Keratinocyte (primary cell): ENCODE data around the gene TNS1. TPM values are rescaled to one million over a fixed set of nuclear protein-coding genes. Genes with fewer than 3 reads are reported as not detected.
A peak's percentile ranks its signal among the peaks of the same experiment; 100 is the strongest.

Experiments used
- DNase-seq: peaks from one replicate; pipeline ENCODE4 v3.0.0-alpha.2; 2011; ENCODE audit warnings: low read depth, missing footprints, low spot score
- FAIRE-seq: peaks from 2 replicates; lab custom pipeline; 2011; peaks lifted over from hg19 to GRCh38; lab: Jason Lieb, UNC
- H2AFZ ChIP-seq: 2 replicates; pipeline ENCODE4 v1.6.0; 2012; ENCODE audit warnings: low read length, control low read depth, inconsistent platforms; ENCODE audit not compliant: control insufficient read depth
- H3K27ac ChIP-seq: 2 replicates; pipeline ENCODE4 v1.5.1; 2011; ENCODE audit warnings: low read length; ENCODE audit not compliant: control insufficient read depth, insufficient read depth
- H3K27me3 ChIP-seq: 3 replicates; pipeline ENCODE4 v1.6.0; 2011; ENCODE audit warnings: low read length; ENCODE audit not compliant: control insufficient read depth, insufficient read depth; ENCODE audit errors: extremely low read depth
- H3K36me3 ChIP-seq, 2 experiments: 2 replicates in 1 of 2; 3 replicates in 1 of 2; pipeline ENCODE4 v1.5.1; 2011; ENCODE audit warnings: low read length in 2 of 2, mild to moderate bottlenecking in 1 of 2; ENCODE audit not compliant: control insufficient read depth in 2 of 2, insufficient read depth in 2 of 2; ENCODE audit errors: extremely low read depth in 1 of 2
- H3K4me1 ChIP-seq: 3 replicates; pipeline ENCODE4 v1.5.1; 2011; ENCODE audit warnings: low read length; ENCODE audit not compliant: control insufficient read depth, insufficient read depth; ENCODE audit errors: extremely low read depth
- H3K4me2 ChIP-seq: 3 replicates; pipeline ENCODE4 v1.6.0; 2011; ENCODE audit warnings: low read depth, low read length; ENCODE audit not compliant: control insufficient read depth, insufficient read depth; ENCODE audit errors: extremely low read depth
- H3K4me3 ChIP-seq, 3 experiments: fragments of 200-600 bp in 1 of 3; sonication (generic) in 1 of 3; 2 replicates in 2 of 3; 3 replicates in 1 of 3; pipeline ENCODE4 v1.5.1; 2011 to 2016; ENCODE audit warnings: low read length in 3 of 3, mild to moderate bottlenecking in 3 of 3, control low read depth in 2 of 3, inconsistent platforms in 1 of 3, low read depth in 1 of 3, mixed read lengths in 1 of 3, mixed run types in 1 of 3, moderate library complexity in 1 of 3; ENCODE audit not compliant: control insufficient read depth in 2 of 3, insufficient read depth in 2 of 3; ENCODE audit errors: extremely low read depth in 1 of 3
- H3K79me2 ChIP-seq: 2 replicates; pipeline ENCODE4 v1.6.0; 2012; ENCODE audit warnings: low read length; ENCODE audit not compliant: control insufficient read depth, insufficient read depth
- H3K9ac ChIP-seq: 3 replicates; pipeline ENCODE4 v1.6.0; 2011; ENCODE audit warnings: low read length; ENCODE audit not compliant: control insufficient read depth, insufficient read depth; ENCODE audit errors: extremely low read depth
- H3K9me1 ChIP-seq: 3 replicates; pipeline ENCODE4 v1.6.0; 2011; ENCODE audit warnings: low read length; ENCODE audit not compliant: control insufficient read depth, insufficient read depth; ENCODE audit errors: extremely low read depth
- H3K9me3 ChIP-seq: 2 replicates; pipeline ENCODE4 v1.5.1; 2012; ENCODE audit warnings: low read depth, low read length; ENCODE audit not compliant: control insufficient read depth
- H4K20me1 ChIP-seq: 3 replicates; pipeline ENCODE4 v1.6.0; 2011; ENCODE audit warnings: low read length; ENCODE audit not compliant: control insufficient read depth, insufficient read depth; ENCODE audit errors: extremely low read depth
- EZH2 ChIP-seq: IDR thresholded peaks from one replicate; pipeline ENCODE4 v1.6.1; 2012; ENCODE audit warnings: inconsistent platforms, mild to moderate bottlenecking, low read length, moderate library complexity
- dilution Hi-C: fragments of 300-500 bp; cut with MboI; formaldehyde crosslinking; loops from one replicate; pipeline ENCODE4 v1.7.0; 2020; ENCODE audit warnings: low sequenced_read_pairs; ENCODE audit not compliant: extremely low pct_ligation_motif_present
- polyA plus RNA-seq, 5 experiments: library from polyadenylated mRNA; depleted of rRNA in 3 of 5; stranded (reverse) in 3 of 5; stranded (forward) in 1 of 5; unstranded in 1 of 5; fragments of >200 nt; gene quantifications; 1 replicate in 1 of 5; 2 replicates in 3 of 5; 3 replicates in 1 of 5; pipeline versions ENCODE4 v1.2.1 to v1.2.3, GENCODE V29; 2011 to 2012; ENCODE audit warnings: missing spikeins in 2 of 5, low read depth in 1 of 5, low replicate concordance in 1 of 5
- TF ChIP-seq, protein P1 (sequence below), 3 experiments: IDR thresholded peaks in 1 of 3; conservative IDR thresholded peaks in 1 of 3; optimal IDR thresholded peaks in 1 of 3; 2 replicates in 2 of 3; 3 replicates in 1 of 3; pipeline versions ENCODE3 to v1.5.1; 2011; ENCODE audit warnings: low read length in 3 of 3, mild to moderate bottlenecking in 3 of 3, moderate library complexity in 2 of 3, control low read depth in 1 of 3, inconsistent platforms in 1 of 3; ENCODE audit not compliant: insufficient read depth in 2 of 3; ENCODE audit errors: extremely low read depth in 1 of 3

The TNS1 gene
- polyA plus RNA-seq, 1 donor (not counting 4 experiments of a cell fraction or from before 2014, with no cell fraction given), result 2.5 TPM

DNA sequence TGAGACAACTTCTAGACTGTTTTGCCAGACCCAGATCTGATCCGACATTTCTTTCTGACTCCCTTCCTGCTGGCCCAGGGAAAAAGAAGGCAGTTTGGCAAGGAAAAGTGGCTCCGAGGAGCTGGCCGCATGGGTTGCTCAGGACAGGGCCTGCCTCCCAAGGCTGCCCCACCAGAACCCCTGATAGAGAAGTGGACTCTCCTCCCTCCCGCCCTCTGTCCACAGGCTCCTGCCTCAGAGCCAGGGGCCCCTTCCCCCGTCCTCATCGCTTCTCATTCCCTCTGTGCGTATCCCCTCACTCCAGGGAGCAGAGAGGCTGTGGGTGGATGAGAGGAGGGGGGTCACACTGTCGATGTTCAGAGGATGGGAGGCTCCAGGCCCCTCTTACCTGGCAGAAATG, 110.2 kb downstream of the TNS1 start:
- H3K9ac ChIP-seq, result no peak overlapping the region
- H3K4me1 ChIP-seq, result peaks cover 6% of the 10 kb centered on the region
- H3K27ac ChIP-seq, result no peak overlapping the region
- H2AFZ ChIP-seq, result no peak overlapping the region
- no peaks in the 10 kb centered on the region for H3K36me3 ChIP-seq
- no peaks in the 10 kb centered on the region for H3K9me1 ChIP-seq
- FAIRE-seq (no peak), DNase-seq (no peak)
- dilution Hi-C loops, result no loop called here
- TF ChIP-seq, protein P1, sequence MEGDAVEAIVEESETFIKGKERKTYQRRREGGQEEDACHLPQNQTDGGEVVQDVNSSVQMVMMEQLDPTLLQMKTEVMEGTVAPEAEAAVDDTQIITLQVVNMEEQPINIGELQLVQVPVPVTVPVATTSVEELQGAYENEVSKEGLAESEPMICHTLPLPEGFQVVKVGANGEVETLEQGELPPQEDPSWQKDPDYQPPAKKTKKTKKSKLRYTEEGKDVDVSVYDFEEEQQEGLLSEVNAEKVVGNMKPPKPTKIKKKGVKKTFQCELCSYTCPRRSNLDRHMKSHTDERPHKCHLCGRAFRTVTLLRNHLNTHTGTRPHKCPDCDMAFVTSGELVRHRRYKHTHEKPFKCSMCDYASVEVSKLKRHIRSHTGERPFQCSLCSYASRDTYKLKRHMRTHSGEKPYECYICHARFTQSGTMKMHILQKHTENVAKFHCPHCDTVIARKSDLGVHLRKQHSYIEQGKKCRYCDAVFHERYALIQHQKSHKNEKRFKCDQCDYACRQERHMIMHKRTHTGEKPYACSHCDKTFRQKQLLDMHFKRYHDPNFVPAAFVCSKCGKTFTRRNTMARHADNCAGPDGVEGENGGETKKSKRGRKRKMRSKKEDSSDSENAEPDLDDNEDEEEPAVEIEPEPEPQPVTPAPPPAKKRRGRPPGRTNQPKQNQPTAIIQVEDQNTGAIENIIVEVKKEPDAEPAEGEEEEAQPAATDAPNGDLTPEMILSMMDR (optimal IDR thresholded peaks at IDR 0.05 in 1 of 3, IDR thresholded peaks at IDR 0.05 in 1 of 3, conservative IDR thresholded peaks at IDR 0.05 in 1 of 3; ENCODE audit: extremely low read depth in 1 of 3, insufficient read depth in 2 of 3, low read length in 3 of 3), result no peak
- H3K27me3 ChIP-seq, result peaks cover 6% of the 10 kb centered on the region
- H4K20me1 ChIP-seq, result no peaks in the 10 kb centered on the region
- H3K4me2 ChIP-seq, result no peak overlapping the region
- H3K79me2 ChIP-seq, result no peaks in the 10 kb centered on the region
- no peaks in the 10 kb centered on the region for H3K9me3 ChIP-seq
- H3K4me3 ChIP-seq, result no peak overlapping the region

- no peak overlapping the region for H2AFZ ChIP-seq
- H3K27me3 ChIP-seq, result peaks cover 6% of the 10 kb centered on the region
- no peak for DNase-seq
- no peak overlapping the region for H3K9ac ChIP-seq
- dilution Hi-C loops, result no loop called here
- no peak for TF ChIP-seq EZH2
- TF ChIP-seq, protein P1 (optimal IDR thresholded peaks at IDR 0.05 in 1 of 3, IDR thresholded peaks at IDR 0.05 in 1 of 3, conservative IDR thresholded peaks at IDR 0.05 in 1 of 3; ENCODE audit: extremely low read depth in 1 of 3, insufficient read depth in 2 of 3, low read length in 3 of 3), result peak; percentile 27 to 50 (median 29)
- H3K27ac ChIP-seq, result no peak overlapping the region
- H4K20me1 ChIP-seq, result no peaks in the 10 kb centered on the region
- no peak for FAIRE-seq
- no peaks in the 10 kb centered on the region for H3K36me3 ChIP-seq
- H3K4me1 ChIP-seq, result no peaks in the 10 kb centered on the region
- H3K4me3 ChIP-seq, result no peak overlapping the region
- H3K9me3 ChIP-seq, result no peaks in the 10 kb centered on the region
- no peaks in the 10 kb centered on the region for H3K79me2 ChIP-seq
- no peaks in the 10 kb centered on the region for H3K9me1 ChIP-seq
- no peak overlapping the region for H3K4me2 ChIP-seq
Measured at GRCh38 chr2:217890445-217890844, 112.3 kb downstream of the TNS1 start.
